Gastrocnemius medialis (tissue), 4 donors: ENCODE data around the gene SPATA31C1.

ENCODE experiments used
- CTCF ChIP-seq, 5 experiments: fragments of 450-650 bp in 3 of 5; fragments of 200-600 bp in 2 of 5; sonication (generic) in 2 of 5; IDR thresholded peaks in 4 of 5; conservative IDR thresholded peaks in 1 of 5; 1 replicate in 4 of 5; 2 replicates in 1 of 5; pipeline ENCODE4 v1.5.1; 2016 to 2019; ENCODE audit warnings: antibody characterized with exemption in 5 of 5, mild to moderate bottlenecking in 3 of 5, moderate library complexity in 3 of 5
- POLR2A ChIP-seq, 2 donors: fragments of 450-650 bp; IDR thresholded peaks; one replicate each; pipeline ENCODE4 v1.6.1; 2017; ENCODE audit warnings: antibody characterized with exemption in 2 of 2, mild to moderate bottlenecking in 2 of 2, moderate library complexity in 2 of 2

- TF ChIP-seq CTCF (IDR thresholded peaks at IDR 0.05 in 4 of 5, conservative IDR thresholded peaks at IDR 0.05 in 1 of 5): no peak
- TF ChIP-seq POLR2A (IDR thresholded peaks at IDR 0.05): no peak
Observed at GRCh38 chr9:87968155-87968554, 50.4 kb downstream of the SPATA31C1 start.
